GM18907 (cell line): ENCODE results near the gene POLR1A.

Experiments used
- ATAC-seq: cut with Tn5 transposase; IDR thresholded peaks from one replicate; pipeline ENCODE4 v1.9.1; 2021; ENCODE audit warnings: mild to moderate bottlenecking, moderate library complexity; ENCODE audit not compliant: unreplicated experiment

The POLR1A gene

GRCh38 chr2:86105252-86105968 is at the start of gene POLR1A:
Gene POLR1A (minus strand): TSS chr2:86105886. CDS start chr2:86105776, 110 bp downstream.
- ATAC-seq = peak; percentile 76

GRCh38 chr2:86150502-86150901 is 44.8 kb upstream of the POLR1A start:
- no peak for ATAC-seq

GRCh38 chr2:86147793-86148192 is 42.1 kb upstream of the POLR1A start:
- ATAC-seq = no peak

GRCh38 chr2:86143926-86144685 is 38.4 kb upstream of the POLR1A start:
- ATAC-seq = no peak

- ATAC-seq = no peak
Observed at GRCh38 chr2:86143307-86143706, 37.6 kb upstream of the POLR1A start.

GRCh38 chr2:86142436-86143257 is 37.0 kb upstream of the POLR1A start:
- ATAC-seq = no peak

GRCh38 chr2:86140969-86141392 is 35.3 kb upstream of the POLR1A start:
- no peak for ATAC-seq

- ATAC-seq = no peak
Observed at GRCh38 chr2:86139981-86140380, 34.3 kb upstream of the POLR1A start.

GRCh38 chr2:86138736-86139625 is 33.3 kb upstream of the POLR1A start:
- no peak for ATAC-seq

GRCh38 chr2:86136141-86136540 is 30.5 kb upstream of the POLR1A start:
- no peak for ATAC-seq

GRCh38 chr2:86135653-86136052 is 30.0 kb upstream of the POLR1A start:
- ATAC-seq = no peak

- no peak for ATAC-seq
Observed at GRCh38 chr2:86134709-86135108, 29.0 kb upstream of the POLR1A start.

GRCh38 chr2:86124683-86125082 is 19.0 kb upstream of the POLR1A start:
- ATAC-seq = no peak

- ATAC-seq = no peak
Observed at GRCh38 chr2:86123328-86123925, 17.7 kb upstream of the POLR1A start.

GRCh38 chr2:86118130-86118529 is 12.4 kb upstream of the POLR1A start:
- no peak for ATAC-seq

- no peak for ATAC-seq
Observed at GRCh38 chr2:86107031-86107430, 1.3 kb upstream of the POLR1A start.

GRCh38 chr2:86105969-86106945 is 571 bp upstream of the POLR1A start, which contains the start of gene PTCD3:
Gene PTCD3 (plus strand): TSS chr2:86106235. CDS start chr2:86106248, 13 bp downstream.
- ATAC-seq = peak; percentile 90

- ATAC-seq = no peak
Observed at GRCh38 chr2:86102157-86102556, 3.5 kb downstream of the POLR1A start.

- ATAC-seq = no peak
Observed at GRCh38 chr2:86097913-86098312, 7.8 kb downstream of the POLR1A start.
